Activated naive CD4-positive, alpha-beta T cell treated with anti-CD3 and anti-CD28 coated beads for 36 hours (primary cell): ENCODE results near the gene CFAP221. TPM values are rescaled to one million over a fixed set of nuclear protein-coding genes. Genes with fewer than 3 reads are reported as not detected.

ENCODE experiments used
- CTCF ChIA-PET: fragments of 350-600 bp; sonication (Branson Sonifier 250); formaldehyde crosslinking; loops from one replicate; lab custom pipeline; 2021; ENCODE audit warnings: antibody characterized with exemption; lab: Charles Lee
- DNase-seq: peaks from one replicate; pipeline ENCODE4 v3.0.0-alpha.2; 2020
- H3K27ac Mint-ChIP-seq: one replicate; pipeline ENCODE4 v1.8.0; 2021; ENCODE audit warnings: mild to moderate bottlenecking, mixed read lengths
- H3K27me3 Mint-ChIP-seq: one replicate; pipeline ENCODE4 v1.8.0; 2021; ENCODE audit warnings: low read depth, mixed read lengths
- H3K36me3 Mint-ChIP-seq: one replicate; pipeline ENCODE4 v1.8.0; 2021; ENCODE audit warnings: low read depth, mixed read lengths
- H3K4me1 Mint-ChIP-seq: one replicate; pipeline ENCODE4 v1.8.0; 2021; ENCODE audit warnings: low read depth, mixed read lengths
- H3K4me3 Mint-ChIP-seq: one replicate; pipeline ENCODE4 v1.8.0; 2021; ENCODE audit warnings: mild to moderate bottlenecking, moderate library complexity, mixed read lengths
- H3K9me3 Mint-ChIP-seq: one replicate; pipeline ENCODE4 v1.8.0; 2021; ENCODE audit warnings: mixed read lengths
- intact Hi-C: fragments of 100-400 bp; cut with micrococcal nuclease; formaldehyde crosslinking; loops from one replicate; pipeline ENCODE4 v1.15.1; 2023
- total RNA-seq, 2 experiments: library from RNA; stranded (reverse); gene quantifications; one replicate each; pipeline ENCODE4 v1.2.3, GENCODE V29; 2021

The CFAP221 gene
- total RNA-seq, 2 experiments from 2014 or later = not detected

- Mint-ChIP-seq H3K4me3 (no peak overlapping the region), H3K27me3 (no peaks in the 10 kb centered on the region), H3K36me3 (no peaks in the 10 kb centered on the region), H3K9me3 (no peaks in the 10 kb centered on the region), H3K4me1 (peaks cover 1% of the 10 kb centered on the region), H3K27ac (no peak overlapping the region)
- CTCF ChIA-PET = interaction anchor here (0.9 to 1.8 kb wide), 3 partner anchors 9 to 536 kb away, joined by 3 to 4 read pairs (median 4); no protein-coding TSS in a partner anchor
- DNase-seq = no peak
- intact Hi-C loops = no loop called here
These were observed 94.0 kb downstream of the CFAP221 start for GRCh38 chr2:119638246-119638645.

GRCh38 chr2:119638685-119639554 lies 94.7 kb downstream of the CFAP221 start:
- H3K27ac Mint-ChIP-seq = no peak overlapping the region
- no peaks in the 10 kb centered on the region for H3K36me3 Mint-ChIP-seq
- no peaks in the 10 kb centered on the region for H3K27me3 Mint-ChIP-seq
- DNase-seq = no peak
- H3K4me1 Mint-ChIP-seq = peaks cover 1% of the 10 kb centered on the region
- no peak overlapping the region for H3K4me3 Mint-ChIP-seq
- CTCF ChIA-PET = interaction anchor here (1.2 to 6.1 kb wide), 2 partner anchors 65 to 536 kb away, joined by 3 to 59 read pairs; no protein-coding TSS in a partner anchor
- no peaks in the 10 kb centered on the region for H3K9me3 Mint-ChIP-seq
- intact Hi-C loops = no loop called here

GRCh38 chr2:119641562-119642258 lies 97.5 kb downstream of the CFAP221 start:
- Mint-ChIP-seq H3K27ac (no peak overlapping the region), H3K9me3 (no peaks in the 10 kb centered on the region), H3K4me1 (peaks cover 1% of the 10 kb centered on the region), H3K27me3 (no peaks in the 10 kb centered on the region), H3K4me3 (no peak overlapping the region), H3K36me3 (no peaks in the 10 kb centered on the region)
- CTCF ChIA-PET = interaction anchor here (0.6 to 6.1 kb wide), 30 partner anchors 8 to 671 kb away, joined by 3 to 80 read pairs (median 4); no protein-coding TSS in a partner anchor
- intact Hi-C loops = loop anchor here (1.0 to 10.0 kb wide), 9 partner anchors 19 to 1039 kb away; partner anchors contain the start of gene TMEM177
- DNase-seq = peak; percentile 84

- peaks cover 1% of the 10 kb centered on the region for H3K4me1 Mint-ChIP-seq
- DNase-seq = no peak
- H3K27ac Mint-ChIP-seq = no peak overlapping the region
- CTCF ChIA-PET = interaction anchor here (5.1 to 6.1 kb wide), 2 partner anchors 16 to 531 kb away, joined by 59 to 80 read pairs; no protein-coding TSS in a partner anchor
- no peak overlapping the region for H3K4me3 Mint-ChIP-seq
- no peaks in the 10 kb centered on the region for H3K9me3 Mint-ChIP-seq
- no peaks in the 10 kb centered on the region for H3K36me3 Mint-ChIP-seq
- H3K27me3 Mint-ChIP-seq = no peaks in the 10 kb centered on the region
- intact Hi-C loops = loop anchor here (10.0 kb wide), 1 partner anchor 129 kb away; no protein-coding TSS in a partner anchor
These were observed 99.9 kb downstream of the CFAP221 start for GRCh38 chr2:119644186-119644585.

DNA sequence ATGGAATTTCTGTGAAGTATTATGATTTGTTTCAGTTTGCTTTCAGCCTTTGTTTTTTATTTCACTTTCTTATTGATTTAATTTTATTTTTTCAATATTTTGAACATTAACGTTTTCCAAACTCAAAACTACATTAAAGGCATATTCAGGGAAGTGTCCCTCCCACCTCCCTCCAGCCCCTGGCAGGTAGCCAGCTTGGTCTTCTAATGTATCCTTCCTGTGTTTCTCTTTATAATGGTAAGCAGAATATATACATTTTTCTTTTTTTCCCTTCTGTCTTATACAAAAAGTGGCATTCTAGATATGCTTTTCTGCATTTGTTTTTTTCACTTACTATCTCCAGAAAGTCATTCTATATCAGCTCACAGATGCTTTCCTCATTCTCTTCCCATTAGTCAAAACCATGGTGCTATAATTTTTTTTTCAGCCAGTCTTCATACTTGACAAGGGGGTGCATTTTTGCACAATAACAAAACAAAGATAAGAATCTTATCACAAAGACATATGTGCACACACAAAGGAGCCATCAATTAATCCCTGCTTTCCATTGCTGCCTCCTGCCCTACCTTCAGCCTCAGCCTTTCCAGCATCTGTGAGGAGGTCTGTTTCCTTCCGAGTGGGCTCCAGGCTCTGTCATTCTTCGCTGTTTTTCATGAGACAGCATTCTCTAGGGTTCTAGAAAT lies 101.1 kb downstream of the CFAP221 start:
- Mint-ChIP-seq H3K27me3 (no peaks in the 10 kb centered on the region), H3K36me3 (no peaks in the 10 kb centered on the region), H3K4me1 (peaks cover 1% of the 10 kb centered on the region), H3K9me3 (no peaks in the 10 kb centered on the region), H3K4me3 (no peak overlapping the region), H3K27ac (no peak overlapping the region)
- no peak for DNase-seq
- CTCF ChIA-PET = interaction anchor here (0.9 kb wide), 1 partner anchor 16 kb away, joined by 3 read pairs; no protein-coding TSS in a partner anchor
- intact Hi-C loops = loop anchor here (10.0 kb wide), 1 partner anchor 131 kb away; no protein-coding TSS in a partner anchor

- Mint-ChIP-seq H3K27me3 (no peaks in the 10 kb centered on the region), H3K27ac (no peak overlapping the region), H3K4me1 (peaks cover 1% of the 10 kb centered on the region), H3K36me3 (no peaks in the 10 kb centered on the region), H3K9me3 (no peaks in the 10 kb centered on the region), H3K4me3 (no peak overlapping the region)
- intact Hi-C loops = loop anchor here (10.0 kb wide), 1 partner anchor 131 kb away; no protein-coding TSS in a partner anchor
- DNase-seq = no peak
- CTCF ChIA-PET = interaction anchor here (0.9 kb wide), 1 partner anchor 15 kb away, joined by 3 read pairs; no protein-coding TSS in a partner anchor
These were observed 101.9 kb downstream of the CFAP221 start for GRCh38 chr2:119646149-119646548.

- no peak for DNase-seq
These were observed 103.4 kb downstream of the CFAP221 start for GRCh38 chr2:119647440-119648169.

DNA sequence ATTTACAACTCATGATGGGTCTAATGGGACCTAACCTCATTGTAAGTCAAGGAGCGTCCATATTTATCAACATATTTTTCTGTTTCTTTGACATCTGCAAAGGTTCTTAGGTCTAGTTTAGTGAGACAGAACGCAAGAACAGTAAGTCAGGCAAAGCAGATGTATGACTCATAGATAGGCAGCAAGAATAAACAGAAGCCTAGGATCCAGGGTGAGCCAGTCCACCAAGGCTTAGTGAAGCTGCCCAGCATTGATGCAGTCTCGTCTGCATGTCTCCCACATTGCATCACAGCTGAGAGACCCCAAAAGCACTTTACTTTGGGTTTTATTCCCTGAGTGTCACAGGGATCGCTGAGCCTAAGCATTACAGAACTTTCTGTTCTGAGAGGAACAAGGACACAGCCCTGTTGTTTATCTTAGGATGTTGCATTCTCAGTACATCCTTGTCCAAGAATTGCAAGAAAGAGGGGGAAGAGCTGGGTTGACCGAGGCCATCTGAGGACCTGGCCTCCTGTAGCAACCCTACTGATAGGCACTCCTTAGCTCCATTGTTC lies 105.2 kb downstream of the CFAP221 start:
- no peak overlapping the region for H3K27ac Mint-ChIP-seq

More at GRCh38 chr2:119647440-119648169, 103.4 kb downstream of the CFAP221 start:
- Mint-ChIP-seq H3K36me3 (no peaks in the 10 kb centered on the region), H3K4me1 (no peaks in the 10 kb centered on the region), H3K4me3 (no peak overlapping the region), H3K27ac (no peak overlapping the region), H3K9me3 (no peaks in the 10 kb centered on the region), H3K27me3 (no peaks in the 10 kb centered on the region)
- intact Hi-C loops = loop anchor here (10.0 kb wide), 1 partner anchor 133 kb away; no protein-coding TSS in a partner anchor
- CTCF ChIA-PET = interaction anchor here (1.0 kb wide), 1 partner anchor 10 kb away, joined by 3 read pairs; no protein-coding TSS in a partner anchor

DNA sequence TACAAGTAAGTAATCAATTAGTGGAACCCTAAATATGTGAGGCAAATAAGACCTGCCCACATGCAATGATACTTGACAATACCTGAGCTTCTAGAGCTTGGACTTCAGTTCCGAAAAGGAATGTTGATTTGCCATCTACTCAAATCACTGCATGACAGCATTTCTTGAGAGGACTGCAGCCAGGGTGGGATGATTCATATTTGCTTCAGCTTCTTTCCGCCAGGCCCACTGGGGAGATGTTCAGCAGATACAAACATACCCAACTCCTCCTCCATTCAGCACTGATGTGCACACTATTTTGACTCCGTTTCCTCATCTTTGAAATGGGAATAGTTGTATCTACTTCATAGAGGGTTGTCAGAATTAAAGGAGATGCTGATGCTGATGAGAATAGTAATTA lies 106.0 kb downstream of the CFAP221 start:
- H3K9me3 Mint-ChIP-seq = no peaks in the 10 kb centered on the region
- H3K4me3 Mint-ChIP-seq = no peak overlapping the region
- no peaks in the 10 kb centered on the region for H3K27me3 Mint-ChIP-seq
- no peak for DNase-seq
- CTCF ChIA-PET = interaction anchor here (0.9 to 2.2 kb wide), 3 partner anchors 8 to 11 kb away, joined by 4 to 7 read pairs (median 5); no protein-coding TSS in a partner anchor
- intact Hi-C loops = no loop called here
- H3K36me3 Mint-ChIP-seq = no peaks in the 10 kb centered on the region
- no peak overlapping the region for H3K27ac Mint-ChIP-seq
- no peaks in the 10 kb centered on the region for H3K4me1 Mint-ChIP-seq

More for the DNA sequence above, 105.2 kb downstream of the CFAP221 start:
- CTCF ChIA-PET = interaction anchor here (1.4 kb wide), 1 partner anchor 9 kb away, joined by 7 read pairs; no protein-coding TSS in a partner anchor
- Mint-ChIP-seq H3K4me1 (no peaks in the 10 kb centered on the region), H3K27me3 (no peaks in the 10 kb centered on the region), H3K4me3 (no peak overlapping the region), H3K36me3 (no peaks in the 10 kb centered on the region), H3K9me3 (no peaks in the 10 kb centered on the region)
- DNase-seq = no peak
- intact Hi-C loops = loop anchor here (10.0 kb wide), 1 partner anchor 135 kb away; no protein-coding TSS in a partner anchor

DNA sequence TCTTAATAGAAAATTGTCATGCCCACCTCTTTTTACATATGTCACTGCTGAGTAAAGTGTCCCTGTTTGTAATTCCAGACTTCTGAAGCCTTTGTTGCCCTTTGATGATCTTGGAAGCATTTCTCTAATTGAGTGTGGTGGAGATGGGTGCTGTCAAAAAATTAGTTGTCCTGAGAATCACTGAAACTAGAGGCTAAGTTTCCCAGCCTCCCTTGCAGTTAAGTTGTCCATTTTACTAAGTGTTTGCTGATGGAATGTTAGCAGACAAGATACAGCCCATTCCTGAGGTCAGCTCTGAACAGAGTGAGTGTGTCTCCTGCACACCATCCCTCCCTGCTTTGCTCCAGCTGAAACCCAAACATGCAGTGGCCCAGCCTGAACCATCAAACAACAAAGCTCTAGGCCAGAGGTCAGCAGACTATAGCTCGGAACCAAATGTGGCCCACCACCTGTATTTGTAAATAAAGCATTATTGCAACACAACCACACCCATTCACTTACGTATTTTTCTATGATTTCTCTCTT lies 106.7 kb downstream of the CFAP221 start:
- H3K27ac Mint-ChIP-seq = no peak overlapping the region
- intact Hi-C loops = no loop called here
- H3K4me3 Mint-ChIP-seq = no peak overlapping the region
- no peaks in the 10 kb centered on the region for H3K36me3 Mint-ChIP-seq
- no peaks in the 10 kb centered on the region for H3K9me3 Mint-ChIP-seq
- no peaks in the 10 kb centered on the region for H3K4me1 Mint-ChIP-seq
- no peaks in the 10 kb centered on the region for H3K27me3 Mint-ChIP-seq
- no peak for DNase-seq
- CTCF ChIA-PET = interaction anchor here (0.9 to 2.2 kb wide), 3 partner anchors 9 to 10 kb away, joined by 4 to 7 read pairs (median 5); no protein-coding TSS in a partner anchor
